Kidney (tissue), 14 donors: ENCODE data around the gene CFAP210. TPM values are rescaled to one million over a fixed set of nuclear protein-coding genes. Genes with fewer than 3 reads are reported as not detected.
"Not testable (repeated sequence)": the region's sequence is repeated elsewhere in the genome, so short reads cannot be mapped to it uniquely, and the experiment has no call there.

Source experiments
- DNase-seq, 5 donors: peaks; one replicate each; pipeline ENCODE4 v3.0.0-alpha.2; 2013 to 2020
- FAIRE-seq: peaks from 2 replicates; lab custom pipeline; 2012; peaks lifted over from hg19 to GRCh38; lab: Jason Lieb, UNC
- H3K27ac ChIP-seq, 2 donors: one replicate each; pipeline ENCODE4 v1.7.0; 2013; ENCODE audit warnings: low read depth in 2 of 2, low read length in 2 of 2, inconsistent platforms in 1 of 2
- H3K27me3 ChIP-seq: one replicate; pipeline ENCODE4 v1.7.1; 2013; ENCODE audit warnings: low read length, inconsistent platforms; ENCODE audit not compliant: control insufficient read depth, insufficient read depth
- H3K36me3 ChIP-seq, 3 donors: one replicate each; pipeline versions ENCODE4 v1.7.0 to v1.7.1; 2013; ENCODE audit warnings: low read length in 3 of 3, control low read depth in 1 of 3, inconsistent platforms in 1 of 3; ENCODE audit not compliant: insufficient read depth in 3 of 3, control insufficient read depth in 2 of 3
- H3K4me1 ChIP-seq, 3 donors: one replicate each; pipeline versions ENCODE4 v1.7.0 to v1.7.1; 2013; ENCODE audit warnings: low read length in 3 of 3, inconsistent platforms in 1 of 3, low read depth in 1 of 3; ENCODE audit not compliant: control insufficient read depth in 2 of 3, insufficient read depth in 2 of 3
- H3K4me3 ChIP-seq, 3 donors: one replicate each; pipeline versions ENCODE4 v1.7.0 to v1.8.1; 2013; ENCODE audit warnings: low read length in 3 of 3, control low read depth in 1 of 3, inconsistent platforms in 1 of 3
- H3K9ac ChIP-seq, 3 donors: one replicate each; pipeline versions ENCODE4 v1.7.0 to v1.7.1; 2013; ENCODE audit warnings: low read length in 3 of 3, control low read depth in 1 of 3, inconsistent platforms in 1 of 3
- H3K9me3 ChIP-seq, 3 donors: one replicate each; pipeline versions ENCODE4 v1.7.0 to v1.7.1; 2013; ENCODE audit warnings: low read length in 3 of 3, control low read depth in 1 of 3, inconsistent platforms in 1 of 3; ENCODE audit not compliant: control insufficient read depth in 2 of 3, insufficient read depth in 1 of 3
- CTCF ChIP-seq: IDR thresholded peaks from 3 replicates; pipeline ENCODE4 v1.5.1; 2012; ENCODE audit warnings: mild to moderate bottlenecking, moderate library complexity, borderline replicate concordance; ENCODE audit not compliant: insufficient read depth; ENCODE audit errors: extremely low read depth
- intact Hi-C: fragments of 100-400 bp; cut with DNase I; formaldehyde crosslinking; loops from one replicate; pipeline ENCODE4 v1.11.1; 2022
- polyA plus RNA-seq: library from polyadenylated mRNA; stranded (reverse); fragments of 350-450 nt; fragmentation: Illumina TruSeq; extraction: RNeasy Lipid Tissue Mini Kit (QIAGEN cat#74804); gene quantifications from one replicate; pipeline ENCODE4 v1.2.3, GENCODE V29; 2014; ENCODE audit warnings: low read depth, low replicate concordance; ENCODE audit not compliant: insufficient read depth
- total RNA-seq: library from RNA; stranded (reverse); fragmentation: NEBNext Ultra II Directional; extraction: Animal tissue kit (Norgen Biotek cat#: 25700); gene quantifications from one replicate; pipeline ENCODE4 v1.2.1, GENCODE V29; 2021
- donor health status: control.
- donor health status: control.
- donor health status: control.
- donor health status: control.
- donor health status: control.
- donor health status: DM: yes; HTN: yes; CAD: no.
- donor health status: Normal renal cell carcinoma (clear cell type).

CFAP210 gene
- total and polyA plus RNA-seq, 2 donors from 2014 or later: 0.60 to 0.65 TPM

DNA sequence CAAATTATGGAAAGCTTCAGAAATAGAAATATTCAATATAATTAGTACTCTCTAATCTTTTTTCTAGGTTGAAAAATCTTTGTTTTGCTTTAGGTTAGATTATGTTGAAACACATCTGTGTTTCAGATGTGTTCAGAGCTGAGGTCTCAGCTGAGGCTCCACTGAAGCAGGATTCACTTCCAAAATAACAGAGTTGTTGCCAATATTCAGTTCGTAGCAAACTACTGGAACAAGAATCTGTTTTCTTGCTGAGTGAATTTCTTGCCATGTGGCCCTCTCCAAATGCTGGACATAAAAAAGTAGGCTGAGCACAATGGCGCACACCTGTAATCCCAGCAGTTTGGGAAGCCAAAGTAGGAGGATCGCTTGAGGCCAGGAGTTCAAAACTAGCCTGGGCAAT, 8.8 kb upstream of the CFAP210 start:
- Histone ChIP-seq H3K27ac (no peak overlapping the region), H3K36me3 (peaks cover 0 to 4% (median 0%) of the 10 kb centered on the region in 3 donors), H3K4me3 (no peak overlapping the region), H3K27me3 (no peaks in the 10 kb centered on the region), H3K9me3 (no peaks in the 10 kb centered on the region), H3K9ac (no peak overlapping the region), H3K4me1 (peaks cover 0 to 2% (median 0%) of the 10 kb centered on the region in 3 donors)
- DNase-seq (no peak), FAIRE-seq (no peak)
- TF ChIP-seq CTCF: no peak
- intact Hi-C loops: no loop called here

- H3K9ac ChIP-seq, FAIRE-seq, H3K9me3 ChIP-seq, H3K4me1 ChIP-seq, H3K4me3 ChIP-seq, intact Hi-C loops, H3K36me3 ChIP-seq, H3K27ac ChIP-seq, H3K27me3 ChIP-seq, DNase-seq: not testable (repeated sequence)
These were observed 5.0 kb upstream of the CFAP210 start for GRCh38 chr2:169699173-169699572.

GRCh38 chr2:169696381-169696780, 2.2 kb upstream of the CFAP210 start:
- H3K9ac ChIP-seq: no peak overlapping the region
- H3K4me1 ChIP-seq: peaks cover 0 to 11% (median 2%) of the 10 kb centered on the region in 3 donors
- no peaks in the 10 kb centered on the region for H3K27me3 ChIP-seq
- TF ChIP-seq CTCF: no peak
- no peaks in the 10 kb centered on the region for H3K9me3 ChIP-seq
- H3K27ac ChIP-seq: no peak overlapping the region
- no peak for FAIRE-seq
- intact Hi-C loops: no loop called here
- no peak overlapping the region for H3K4me3 ChIP-seq
- no peak for DNase-seq
- H3K36me3 ChIP-seq: peaks cover 0 to 4% (median 0%) of the 10 kb centered on the region in 3 donors

DNA sequence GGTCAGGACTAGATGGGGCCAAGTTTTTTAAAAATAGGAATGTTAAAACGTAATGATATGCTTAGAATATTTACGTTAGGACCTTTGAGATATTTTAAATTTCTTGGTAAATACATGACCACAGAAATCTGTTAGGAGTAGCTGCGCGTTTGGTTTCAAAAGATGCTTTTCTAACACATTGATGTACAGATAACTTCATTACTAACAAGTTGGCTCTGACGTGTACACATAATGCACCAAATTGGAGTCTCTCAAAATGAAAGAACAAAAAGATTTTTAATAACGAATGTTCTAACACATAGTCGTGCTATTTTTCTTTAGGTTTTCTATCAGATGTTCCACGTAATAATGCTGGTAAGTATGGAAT, 672 bp upstream of the CFAP210 start:
- intact Hi-C loops: no loop called here
- FAIRE-seq (no peak), DNase-seq (peak in 1 of 5 donors; percentile 35)

More for the DNA sequence above, 672 bp upstream of the CFAP210 start:
- Histone ChIP-seq H3K36me3 (peaks cover 0 to 4% (median 0%) of the 10 kb centered on the region in 3 donors), H3K9me3 (no peaks in the 10 kb centered on the region), H3K4me3 (peak overlapping the region; percentile 92 to 96 (median 94)), H3K4me1 (peaks cover 0 to 11% (median 2%) of the 10 kb centered on the region in 3 donors), H3K27ac (peak overlapping the region in 1 of 2 donors; percentile 64), H3K27me3 (no peaks in the 10 kb centered on the region), H3K9ac (peak overlapping the region; percentile 41 to 97 (median 74))
- TF ChIP-seq CTCF: no peak
